SU-DHL-6 (cell line): ENCODE results near the gene PRKD2.

Experiments used
- H2AFZ ChIP-seq: fragments of 200-600 bp; sonication (generic); 2 replicates; pipeline ENCODE4 v1.6.1; 2014; ENCODE audit warnings: low read depth, mild to moderate bottlenecking, moderate library complexity, mixed read lengths, antibody characterized with exemption, low read length; ENCODE audit not compliant: severe bottlenecking
- H3F3A ChIP-seq: fragments of 200-600 bp; shearing (Covaris generic); 2 replicates; pipeline ENCODE4 v1.6.0; 2016; ENCODE audit warnings: antibody characterized with exemption, mild to moderate bottlenecking; ENCODE audit not compliant: insufficient read depth
- H3K27ac ChIP-seq: fragments of 200-600 bp; sonication (generic); 2 replicates; pipeline ENCODE4 v1.5.1; 2016; ENCODE audit warnings: low read depth, mild to moderate bottlenecking, low read length, moderate library complexity, mixed read lengths
- H3K27me3 ChIP-seq: fragments of 200-600 bp; sonication (generic), shearing (Covaris generic); 2 replicates; pipeline ENCODE4 v1.6.0; 2014; ENCODE audit warnings: mild to moderate bottlenecking, low read length
- H3K36me3 ChIP-seq: fragments of 200-600 bp; sonication (generic); 2 replicates; pipeline ENCODE4 v1.6.1; 2014; ENCODE audit warnings: mild to moderate bottlenecking, low read length, mixed read lengths
- H3K4me2 ChIP-seq: fragments of 300-600, 200-600 bp; shearing (Covaris generic), sonication (generic); 2 replicates; pipeline ENCODE4 v1.6.0; 2014; ENCODE audit warnings: low read length, low read depth, mild to moderate bottlenecking; ENCODE audit not compliant: poor library complexity, severe bottlenecking
- H3K4me3 ChIP-seq: fragments of 200-600 bp; sonication (generic); 2 replicates; pipeline ENCODE4 v1.5.1; 2014; ENCODE audit warnings: antibody characterized with exemption, low read length, mild to moderate bottlenecking, mixed read lengths; ENCODE audit not compliant: insufficient read depth, poor library complexity, severe bottlenecking
- H3K79me2 ChIP-seq: fragments of 200-600 bp; sonication (generic); 2 replicates; pipeline ENCODE4 v1.6.1; 2014; ENCODE audit warnings: mild to moderate bottlenecking, low read length, moderate library complexity; ENCODE audit not compliant: insufficient read depth
- H3K9ac ChIP-seq: fragments of 200-600 bp; sonication (generic); 2 replicates; pipeline ENCODE4 v1.7.0; 2014; ENCODE audit warnings: mild to moderate bottlenecking, low read length
- H3K9me2 ChIP-seq: fragments of 200-600 bp; sonication (generic); replicated peaks from 2 replicates; pipeline ENCODE4 v1.6.1; 2014; ENCODE audit warnings: low read length; ENCODE audit not compliant: insufficient read depth
- H3K9me3 ChIP-seq: fragments of 200-600 bp; sonication (generic); 2 replicates; pipeline ENCODE4 v1.6.1; 2014; ENCODE audit warnings: low read length, mixed read lengths; ENCODE audit not compliant: insufficient read depth
- H4K20me1 ChIP-seq: fragments of 200-600 bp; sonication (generic); 2 replicates; pipeline ENCODE4 v1.6.1; 2014; ENCODE audit warnings: low read depth, mild to moderate bottlenecking, antibody characterized with exemption, low read length, moderate library complexity, mixed read lengths
- EZH2phosphoT487 ChIP-seq: fragments of 200-600 bp; sonication (generic), shearing (Covaris generic); conservative IDR thresholded peaks from 2 replicates; pipeline ENCODE4 v1.6.1; 2018; ENCODE audit warnings: mild to moderate bottlenecking, antibody characterized with exemption, low read length, moderate library complexity, mixed read lengths
- TF ChIP-seq, protein P1 (sequence below): fragments of 200-600 bp; sonication (generic); IDR thresholded peaks from one replicate; pipeline ENCODE4 v1.5.1; 2017; ENCODE audit warnings: antibody characterized with exemption, mild to moderate bottlenecking, low read length, moderate library complexity; ENCODE audit not compliant: insufficient read depth, poor library complexity, severe bottlenecking

The PRKD2 gene

DNA sequence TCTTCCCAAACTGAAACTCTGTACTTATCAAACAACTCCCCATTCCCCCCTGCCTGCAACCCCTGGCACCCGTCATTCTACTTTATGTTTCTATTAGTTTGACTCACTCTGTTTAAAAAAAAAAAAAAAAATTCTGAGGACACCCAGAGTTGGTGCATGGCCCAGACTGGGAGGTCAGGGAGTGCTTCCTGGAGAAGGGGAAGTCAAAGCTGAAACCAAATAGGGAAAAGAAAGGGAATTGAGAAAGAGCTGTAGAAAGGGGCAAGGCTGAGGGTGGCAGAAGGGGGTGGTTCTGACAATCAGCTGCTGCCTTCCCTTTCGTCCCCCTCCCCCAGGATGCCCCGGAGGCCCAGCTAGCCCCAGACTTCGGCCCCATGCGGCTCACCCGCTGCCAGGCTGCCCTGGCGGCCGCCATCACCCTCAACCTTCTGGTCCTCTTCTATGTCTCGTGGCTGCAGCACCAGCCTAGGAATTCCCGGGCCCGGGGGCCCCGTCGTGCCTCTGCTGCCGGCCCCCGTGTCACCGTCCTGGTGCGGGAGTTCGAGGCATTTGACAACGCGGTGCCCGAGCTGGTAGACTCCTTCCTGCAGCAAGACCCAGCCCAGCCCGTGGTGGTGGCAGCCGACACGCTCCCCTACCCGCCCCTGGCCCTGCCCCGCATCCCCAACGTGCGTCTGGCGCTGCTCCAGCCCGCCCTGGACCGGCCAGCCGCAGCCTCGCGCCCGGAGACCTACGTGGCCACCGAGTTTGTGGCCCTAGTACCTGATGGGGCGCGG, 38.4 kb upstream of the PRKD2 start:
- Histone ChIP-seq H2AFZ (no peak overlapping the region), H3K79me2 (no peaks in the 10 kb centered on the region), H3K9ac (no peak overlapping the region), H3K4me2 (no peak overlapping the region), H4K20me1 (no peaks in the 10 kb centered on the region), H3K9me2 (no peaks in the 10 kb centered on the region), H3K36me3 (no peaks in the 10 kb centered on the region), H3K4me3 (no peak overlapping the region), H3K27ac (no peak overlapping the region), H3K27me3 (no peaks in the 10 kb centered on the region), H3K9me3 (no peaks in the 10 kb centered on the region), H3F3A (no peaks in the 10 kb centered on the region)
- TF ChIP-seq, protein P1, sequence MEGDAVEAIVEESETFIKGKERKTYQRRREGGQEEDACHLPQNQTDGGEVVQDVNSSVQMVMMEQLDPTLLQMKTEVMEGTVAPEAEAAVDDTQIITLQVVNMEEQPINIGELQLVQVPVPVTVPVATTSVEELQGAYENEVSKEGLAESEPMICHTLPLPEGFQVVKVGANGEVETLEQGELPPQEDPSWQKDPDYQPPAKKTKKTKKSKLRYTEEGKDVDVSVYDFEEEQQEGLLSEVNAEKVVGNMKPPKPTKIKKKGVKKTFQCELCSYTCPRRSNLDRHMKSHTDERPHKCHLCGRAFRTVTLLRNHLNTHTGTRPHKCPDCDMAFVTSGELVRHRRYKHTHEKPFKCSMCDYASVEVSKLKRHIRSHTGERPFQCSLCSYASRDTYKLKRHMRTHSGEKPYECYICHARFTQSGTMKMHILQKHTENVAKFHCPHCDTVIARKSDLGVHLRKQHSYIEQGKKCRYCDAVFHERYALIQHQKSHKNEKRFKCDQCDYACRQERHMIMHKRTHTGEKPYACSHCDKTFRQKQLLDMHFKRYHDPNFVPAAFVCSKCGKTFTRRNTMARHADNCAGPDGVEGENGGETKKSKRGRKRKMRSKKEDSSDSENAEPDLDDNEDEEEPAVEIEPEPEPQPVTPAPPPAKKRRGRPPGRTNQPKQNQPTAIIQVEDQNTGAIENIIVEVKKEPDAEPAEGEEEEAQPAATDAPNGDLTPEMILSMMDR = no peak
- no peak for TF ChIP-seq EZH2phosphoT487

GRCh38 chr19:46753420-46754155, 36.7 kb upstream of the PRKD2 start:
- no peak overlapping the region for H3K4me2 ChIP-seq
- no peaks in the 10 kb centered on the region for H3K36me3 ChIP-seq
- H3K9ac ChIP-seq = no peak overlapping the region

GRCh38 chr19:46748325-46749109, 31.6 kb upstream of the PRKD2 start:
- Histone ChIP-seq H3K9me2 (no peaks in the 10 kb centered on the region), H3K4me2 (no peak overlapping the region), H3F3A (peaks cover 5% of the 10 kb centered on the region; the same call in 1 of the 2 replicates), H2AFZ (no peak overlapping the region), H3K4me3 (no peak overlapping the region), H4K20me1 (no peaks in the 10 kb centered on the region; the same call in 1 of the 2 replicates), H3K36me3 (no peaks in the 10 kb centered on the region), H3K9ac (no peak overlapping the region), H3K79me2 (peaks cover 30% of the 10 kb centered on the region), H3K27ac (no peak overlapping the region), H3K9me3 (no peaks in the 10 kb centered on the region), H3K27me3 (no peaks in the 10 kb centered on the region)
- TF ChIP-seq EZH2phosphoT487 = no peak
- TF ChIP-seq, protein P1 = peak; percentile 92

More at GRCh38 chr19:46753420-46754155, 36.7 kb upstream of the PRKD2 start:
- no peak overlapping the region for H2AFZ ChIP-seq
- H4K20me1 ChIP-seq = no peaks in the 10 kb centered on the region
- H3K9me3 ChIP-seq = no peaks in the 10 kb centered on the region
- H3F3A ChIP-seq = no peaks in the 10 kb centered on the region
- no peaks in the 10 kb centered on the region for H3K9me2 ChIP-seq
- TF ChIP-seq, protein P1 = peak; percentile 56
- TF ChIP-seq EZH2phosphoT487 = no peak
- no peak overlapping the region for H3K27ac ChIP-seq
- no peaks in the 10 kb centered on the region for H3K79me2 ChIP-seq
- no peaks in the 10 kb centered on the region for H3K27me3 ChIP-seq
- H3K4me3 ChIP-seq = no peak overlapping the region
